Measurements from ENCODE around the gene HAUS1.
"Not testable (repeated sequence)": the region's sequence is repeated elsewhere in the genome, so short reads cannot be mapped to it uniquely, and the experiment has no call there.

HAUS1 gene

DNA sequence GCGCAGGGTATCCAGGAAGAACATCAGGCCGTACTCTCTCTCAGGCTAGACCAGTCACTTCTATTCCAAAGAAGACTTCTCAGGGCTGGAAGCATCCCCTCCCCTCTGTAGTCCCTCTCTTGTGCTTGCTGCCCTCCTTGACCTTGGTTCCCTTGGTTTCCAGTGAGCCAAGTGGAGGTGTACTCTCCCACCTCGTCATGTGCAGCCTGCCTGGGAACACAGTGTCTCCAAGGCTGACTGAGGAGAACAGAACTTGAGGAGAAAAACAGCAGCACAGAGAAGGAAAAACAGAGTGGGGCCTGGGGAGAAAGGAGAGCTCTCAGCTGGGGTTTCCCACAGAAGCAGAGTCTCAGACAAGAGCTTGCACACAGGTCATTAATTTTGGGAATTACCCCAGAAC is 52.7 kb downstream of the HAUS1 start:
- no peak for DNase-seq (ENCODE audit: low read depth in 2 of 2)

GRCh38 chr18:46158499-46158898 is 54.3 kb downstream of the HAUS1 start:
- no peak for DNase-seq (ENCODE audit: low read depth in 2 of 2)

GRCh38 chr18:46160050-46160798 is 56.0 kb downstream of the HAUS1 start:
- no peak for DNase-seq (ENCODE audit: low read depth in 2 of 2)

GRCh38 chr18:46160840-46161239 is 56.7 kb downstream of the HAUS1 start:
- not testable (repeated sequence) for DNase-seq (ENCODE audit: low read depth in 2 of 2)

- no peak for DNase-seq (ENCODE audit: low read depth in 2 of 2)
Observed at GRCh38 chr18:46161703-46162396, 57.7 kb downstream of the HAUS1 start.

GRCh38 chr18:46163091-46163490 is 58.9 kb downstream of the HAUS1 start:
- no peak for DNase-seq (ENCODE audit: low read depth in 2 of 2)

DNA sequence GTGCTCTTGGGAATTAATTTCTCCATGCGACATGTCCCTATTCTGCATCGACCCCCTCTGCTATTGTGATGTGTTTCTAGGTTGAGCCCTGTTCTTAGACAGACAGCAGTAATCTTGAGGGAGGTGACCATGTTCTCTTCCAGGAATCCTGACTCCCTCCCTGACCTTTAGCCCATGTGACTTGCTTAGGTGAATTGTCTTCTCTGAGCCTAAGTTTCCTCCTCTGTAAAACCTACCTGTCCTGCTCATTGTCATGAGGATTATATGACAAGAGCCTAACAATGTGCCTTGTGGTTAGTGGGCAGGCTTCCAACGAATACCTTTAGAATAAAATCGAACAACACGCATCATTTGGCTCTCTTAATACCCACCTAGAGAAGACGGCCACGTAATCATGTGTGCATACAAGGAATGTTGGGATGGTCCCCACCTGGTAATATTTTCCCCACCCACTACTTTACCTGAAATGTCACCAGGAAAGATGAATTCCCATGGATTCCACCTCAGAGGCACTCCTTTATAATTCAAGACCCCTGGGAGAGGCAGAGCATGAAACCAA is 59.8 kb downstream of the HAUS1 start:
- DNase-seq (ENCODE audit: low read depth in 2 of 2), result no peak

- not testable (repeated sequence) for DNase-seq (ENCODE audit: low read depth in 2 of 2)
Observed at GRCh38 chr18:46164502-46164901, 60.3 kb downstream of the HAUS1 start.

DNA sequence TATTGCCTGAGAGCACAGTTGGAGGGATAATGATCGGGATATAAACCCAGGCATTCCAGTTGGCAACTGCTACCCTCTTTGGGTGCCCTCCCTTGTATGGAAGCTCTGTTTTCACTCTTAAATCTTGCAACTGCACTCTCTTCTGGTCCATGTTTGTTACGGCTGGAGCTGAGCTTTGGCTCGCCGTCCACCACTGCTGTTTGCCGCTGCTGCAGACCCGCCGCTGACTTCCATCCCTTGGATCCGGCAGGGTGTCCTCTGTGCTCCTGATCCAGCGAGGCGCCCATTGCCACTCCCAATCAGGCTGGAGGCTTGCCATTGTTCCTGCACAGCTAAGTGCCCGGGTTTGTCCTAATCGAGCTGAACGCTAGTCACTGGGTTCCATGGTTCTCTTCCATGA is 60.7 kb downstream of the HAUS1 start:
- no peak for DNase-seq (ENCODE audit: low read depth in 2 of 2)

DNA sequence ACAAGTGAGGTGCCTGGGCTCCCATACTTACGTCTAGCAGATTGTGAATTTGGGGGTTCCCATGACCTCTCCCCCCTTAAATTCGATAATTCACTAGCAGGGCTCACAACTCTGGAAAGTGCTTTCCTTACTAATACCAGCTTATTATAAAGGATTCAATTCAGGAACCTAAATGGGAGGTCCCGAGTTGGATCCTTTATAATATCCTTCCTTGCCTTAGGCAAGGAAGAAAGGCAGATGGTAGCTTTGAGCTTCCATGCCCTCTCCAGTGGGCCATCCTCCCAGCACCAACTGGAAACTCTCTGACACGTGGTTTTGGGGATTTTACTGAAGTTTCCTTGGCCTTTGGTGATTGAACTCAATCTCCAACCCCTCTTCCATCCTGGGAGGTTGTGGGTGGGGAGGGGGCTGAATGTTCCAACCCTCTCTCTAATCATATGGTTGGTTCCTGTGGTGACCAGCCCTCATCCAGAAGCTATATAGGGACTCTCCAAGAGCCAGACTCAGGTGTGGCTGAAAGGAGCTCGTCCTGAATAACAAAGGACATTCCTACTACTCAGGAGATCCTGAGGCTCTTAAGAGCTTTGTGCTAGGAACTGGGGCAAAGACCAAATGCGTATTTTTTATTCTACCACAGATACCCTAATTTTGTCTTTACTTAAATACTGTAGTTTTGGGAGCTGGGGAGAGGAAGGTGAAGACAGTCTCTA is 62.2 kb downstream of the HAUS1 start:
- DNase-seq (ENCODE audit: low read depth in 2 of 2), result no peak

DNA sequence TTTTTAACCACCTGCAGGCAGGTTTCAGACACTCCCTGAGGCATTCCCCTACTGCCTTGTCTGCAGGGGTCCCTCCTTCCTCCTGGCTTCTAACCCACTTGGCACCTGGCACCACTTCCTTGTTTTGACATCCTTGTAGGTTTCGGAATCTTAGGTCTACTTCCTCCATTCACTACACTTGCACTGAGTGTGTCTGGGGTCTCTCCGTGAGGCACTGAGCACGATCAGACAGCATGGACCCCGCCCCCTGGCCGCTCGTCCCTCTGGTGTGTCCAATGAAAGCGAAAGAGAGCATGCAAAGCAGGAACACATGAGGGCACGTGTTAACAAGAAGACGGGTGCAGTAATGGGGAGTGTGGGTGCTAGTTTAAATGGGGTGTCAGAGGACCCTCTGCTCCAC is 63.8 kb downstream of the HAUS1 start:
- no peak for DNase-seq (ENCODE audit: low read depth in 2 of 2)

DNA sequence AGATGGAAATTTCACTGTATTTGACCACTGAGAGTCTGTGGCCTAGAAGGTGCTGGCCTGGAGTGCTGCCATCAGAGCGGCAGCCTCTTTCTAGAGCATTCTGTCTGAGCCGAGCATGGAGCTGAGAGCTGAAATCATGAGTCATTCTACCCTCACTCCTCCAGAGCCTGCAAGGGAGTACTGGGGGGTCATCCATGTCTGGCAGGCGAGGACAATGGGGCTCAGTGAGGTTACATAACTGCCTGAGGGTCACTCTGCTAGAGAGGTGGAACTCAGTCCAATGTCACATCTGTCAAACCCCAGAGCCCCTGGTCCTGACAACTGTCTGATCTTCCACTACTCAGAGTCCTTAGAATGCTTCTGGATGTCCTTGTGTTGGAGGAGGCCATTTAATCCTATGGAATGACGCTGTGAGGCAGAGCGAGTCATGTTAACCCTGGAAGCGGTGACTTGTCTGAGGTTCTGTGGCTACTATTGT is 65.3 kb downstream of the HAUS1 start:
- no peak for DNase-seq (ENCODE audit: low read depth in 2 of 2)

DNA sequence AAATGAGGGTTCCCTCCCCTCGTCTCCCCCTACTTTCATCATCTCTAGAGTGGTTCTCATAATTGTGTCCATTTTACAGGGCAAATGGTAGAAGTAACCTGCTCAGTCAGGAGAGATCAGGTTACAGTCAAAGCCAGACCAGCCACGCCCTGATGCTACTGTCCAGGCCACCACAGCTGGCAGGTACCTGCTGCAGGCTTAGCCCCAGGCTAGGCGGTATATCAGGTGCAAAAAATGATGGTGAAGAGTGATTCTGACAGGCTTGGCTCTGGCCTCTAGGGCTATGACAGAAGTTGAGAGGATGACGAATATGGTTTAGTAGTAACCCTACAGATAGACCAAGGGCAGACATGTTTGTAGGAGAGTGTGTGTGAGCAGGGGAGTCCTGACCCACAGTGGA is 67.1 kb downstream of the HAUS1 start:
- DNase-seq (ENCODE audit: low read depth in 2 of 2), result no peak

- peak; percentile 90 to 92 for DNase-seq (ENCODE audit: low read depth in 2 of 2)
Observed at GRCh38 chr18:46173393-46174341, 69.5 kb downstream of the HAUS1 start.

DNA sequence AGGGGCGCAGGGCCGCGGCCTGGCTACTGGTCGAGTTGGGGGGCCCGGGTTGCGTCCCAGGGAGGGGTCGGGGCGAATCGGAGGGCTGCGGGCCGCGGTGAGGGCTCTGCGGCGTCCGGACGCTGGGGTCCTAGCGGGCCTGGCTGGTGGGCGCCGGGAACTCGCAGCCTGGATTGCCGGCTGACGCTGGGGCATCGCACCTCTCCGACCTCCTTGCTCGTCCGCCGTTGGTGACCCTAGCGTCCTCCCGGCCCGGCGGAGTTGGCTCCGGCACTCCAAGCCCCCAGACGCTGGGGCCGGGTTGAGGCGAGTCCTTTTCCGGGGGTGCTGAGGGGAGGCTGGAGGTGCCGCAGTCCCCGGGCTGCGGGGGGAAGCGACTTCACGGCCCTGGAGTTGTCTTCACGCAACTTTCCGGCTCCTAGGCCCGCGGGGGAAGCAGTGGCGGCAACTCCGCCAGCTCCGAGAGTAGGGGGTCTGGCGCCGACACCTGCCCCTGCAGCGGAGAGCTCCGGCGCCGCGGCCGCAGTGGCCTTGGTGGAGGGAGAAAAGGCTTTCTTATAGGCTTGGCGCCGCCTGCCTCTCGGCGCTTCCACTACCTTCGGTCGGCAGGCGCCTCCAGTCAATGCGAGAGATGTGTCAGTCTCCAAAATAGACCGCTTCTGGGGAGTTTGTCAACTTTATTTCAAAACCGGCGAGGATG is 70.3 kb downstream of the HAUS1 start:
- DNase-seq (ENCODE audit: low read depth in 2 of 2), result peak in 1 of 2 donors; percentile 39

GRCh38 chr18:46176001-46176400 is 71.8 kb downstream of the HAUS1 start:
- no peak for DNase-seq (ENCODE audit: low read depth in 2 of 2)
